Neural cell (in vitro differentiated cells): ENCODE measurements around the gene MMP3. TPM values are rescaled to one million over a fixed set of nuclear protein-coding genes. Genes with fewer than 3 reads are reported as not detected.

Source experiments
- H2AFZ ChIP-seq: fragments of 200-600, 300-800 bp; sonication (generic), shearing (Covaris generic); 2 replicates; pipeline ENCODE4 v1.6.0; 2014; ENCODE audit warnings: low read depth, mild to moderate bottlenecking, antibody characterized with exemption, low read length, moderate library complexity
- H3F3A ChIP-seq: fragments of 200-600 bp; shearing (Covaris generic); 2 replicates; pipeline ENCODE4 v1.6.1; 2016; ENCODE audit warnings: mild to moderate bottlenecking, moderate library complexity, mixed read lengths, antibody characterized with exemption, low read length; ENCODE audit not compliant: insufficient read depth, poor library complexity, severe bottlenecking
- H3K27ac ChIP-seq: fragments of 200-600, 300-800 bp; sonication (generic), shearing (Covaris generic); 2 replicates; pipeline ENCODE4 v1.5.1; 2014; ENCODE audit warnings: mild to moderate bottlenecking, low read length, moderate library complexity
- H3K27me3 ChIP-seq: fragments of 300-800, 200-600 bp; sonication (generic), shearing (Covaris generic); 2 replicates; pipeline ENCODE4 v1.6.0; 2014; ENCODE audit warnings: mild to moderate bottlenecking, low read depth, low read length, moderate library complexity; ENCODE audit not compliant: insufficient read depth
- H3K36me3 ChIP-seq: fragments of 300-800, 200-600 bp; sonication (generic), shearing (Covaris generic); 2 replicates; pipeline ENCODE4 v1.5.1; 2014; ENCODE audit warnings: mild to moderate bottlenecking, antibody characterized with exemption, low read length, moderate library complexity; ENCODE audit not compliant: insufficient read depth
- H3K4me2 ChIP-seq: fragments of 300-800, 200-600 bp; sonication (generic), shearing (Covaris generic); 2 replicates; pipeline ENCODE4 v1.6.0; 2014; ENCODE audit warnings: mild to moderate bottlenecking, low read length
- H3K4me3 ChIP-seq: fragments of 300-800, 200-600 bp; sonication (generic), shearing (Covaris generic); 2 replicates; pipeline ENCODE4 v1.5.1; 2014; ENCODE audit warnings: mild to moderate bottlenecking, low read length, moderate library complexity
- H3K79me2 ChIP-seq: fragments of 200-600 bp; shearing (Covaris generic); replicated peaks from 2 replicates; pipeline ENCODE4 v1.6.0; 2014; ENCODE audit warnings: mild to moderate bottlenecking, low read length, moderate library complexity; ENCODE audit not compliant: insufficient read depth
- H3K9ac ChIP-seq: fragments of 300-800, 200-600 bp; sonication (generic), shearing (Covaris generic); 2 replicates; pipeline ENCODE4 v1.6.1; 2016; ENCODE audit warnings: mild to moderate bottlenecking, low read length, mixed read lengths
- H3K9me2 ChIP-seq: fragments of 200-600 bp; shearing (Covaris generic); 2 replicates; pipeline ENCODE4 v1.6.1; 2016; ENCODE audit warnings: mild to moderate bottlenecking, low read length, mixed read lengths; ENCODE audit not compliant: insufficient read depth
- H3K9me3 ChIP-seq: fragments of 200-600, 300-800 bp; sonication (generic), shearing (Covaris generic); 2 replicates; pipeline ENCODE4 v1.6.1; 2016; ENCODE audit warnings: mild to moderate bottlenecking, mixed run types, low read length, moderate library complexity, mixed read lengths
- H4K20me1 ChIP-seq: fragments of 200-600 bp; shearing (Covaris generic); 2 replicates; pipeline ENCODE4 v1.6.1; 2016; ENCODE audit warnings: mild to moderate bottlenecking, mixed run types; ENCODE audit not compliant: insufficient read depth
- EP300 ChIP-seq: fragments of 450-650 bp; conservative IDR thresholded peaks from 2 replicates; pipeline ENCODE4 v1.6.1; 2014; ENCODE audit warnings: antibody characterized with exemption, mild to moderate bottlenecking, moderate library complexity; ENCODE audit not compliant: poor library complexity, severe bottlenecking
- EZH2 ChIP-seq: fragments of 200-600, 300-800 bp; shearing (Covaris generic), sonication (generic); IDR thresholded peaks from 2 replicates; pipeline ENCODE4 v1.6.1; 2014; ENCODE audit warnings: antibody characterized with exemption, low read length, borderline replicate concordance, mild to moderate bottlenecking; ENCODE audit not compliant: insufficient read depth, poor library complexity, severe bottlenecking
- MXI1 ChIP-seq: fragments of 450-650 bp; conservative IDR thresholded peaks from 2 replicates; pipeline ENCODE4 v1.6.1; 2014; ENCODE audit warnings: antibody characterized with exemption, mild to moderate bottlenecking; ENCODE audit not compliant: poor library complexity, severe bottlenecking
- POLR2AphosphoS5 ChIP-seq: IDR thresholded peaks from 2 replicates; pipeline ENCODE4 v1.6.1; 2012
- RAD21 ChIP-seq: fragments of 450-650 bp; conservative IDR thresholded peaks from 2 replicates; pipeline ENCODE4 v1.6.1; 2014; ENCODE audit warnings: antibody characterized with exemption, mild to moderate bottlenecking, moderate library complexity
- SMC3 ChIP-seq: fragments of 450-650 bp; conservative IDR thresholded peaks from 2 replicates; pipeline ENCODE4 v1.6.1; 2014; ENCODE audit warnings: antibody characterized with exemption, mild to moderate bottlenecking, moderate library complexity; ENCODE audit not compliant: poor library complexity
- TAF1 ChIP-seq: IDR thresholded peaks from 2 replicates; pipeline ENCODE4 v1.6.1; 2012; ENCODE audit warnings: low read depth
- polyA plus RNA-seq: library from polyadenylated mRNA; depleted of rRNA; stranded (reverse); fragments of >200 nt; gene quantifications from 2 replicates; pipeline ENCODE4 v1.2.3, GENCODE V29; 2014
- TF ChIP-seq, protein P1 (sequence below): fragments of 450-650 bp; IDR thresholded peaks from 2 replicates; pipeline ENCODE4 v1.5.1; 2014; ENCODE audit warnings: antibody characterized with exemption, mild to moderate bottlenecking, moderate library complexity; ENCODE audit not compliant: poor library complexity, severe bottlenecking
- TF ChIP-seq, protein P2 (sequence below): IDR thresholded peaks from 2 replicates; pipeline ENCODE4 v1.6.1; 2012; ENCODE audit warnings: borderline replicate concordance

Gene MMP3
- polyA plus RNA-seq, 1 donor from 2014 or later: not detected

DNA sequence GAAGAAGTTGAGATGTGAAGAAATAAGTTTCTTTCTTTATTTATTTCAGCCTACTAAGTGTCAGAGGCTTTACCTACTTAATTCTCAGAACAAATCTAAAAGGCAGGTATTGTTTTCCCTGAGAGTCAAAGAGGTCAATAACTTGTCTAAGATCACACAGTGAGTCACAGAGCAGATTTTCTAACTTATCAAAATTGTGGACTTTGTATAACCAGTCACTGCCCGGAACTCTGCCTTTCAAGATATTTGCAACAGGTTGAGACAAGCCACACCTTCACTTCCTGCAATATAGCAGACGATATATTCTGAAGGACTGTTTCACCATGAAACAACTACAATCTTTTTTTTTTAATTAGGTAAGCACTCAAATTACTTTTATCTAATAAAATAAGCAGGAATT is 10.5 kb upstream of the MMP3 start:
- H3K27ac ChIP-seq: no peak overlapping the region
- TF ChIP-seq RAD21 (no peak), SMC3 (no peak), POLR2AphosphoS5 (no peak), EZH2 (no peak), EP300 (no peak), MXI1 (no peak), TAF1 (no peak)
- TF ChIP-seq, protein P1, sequence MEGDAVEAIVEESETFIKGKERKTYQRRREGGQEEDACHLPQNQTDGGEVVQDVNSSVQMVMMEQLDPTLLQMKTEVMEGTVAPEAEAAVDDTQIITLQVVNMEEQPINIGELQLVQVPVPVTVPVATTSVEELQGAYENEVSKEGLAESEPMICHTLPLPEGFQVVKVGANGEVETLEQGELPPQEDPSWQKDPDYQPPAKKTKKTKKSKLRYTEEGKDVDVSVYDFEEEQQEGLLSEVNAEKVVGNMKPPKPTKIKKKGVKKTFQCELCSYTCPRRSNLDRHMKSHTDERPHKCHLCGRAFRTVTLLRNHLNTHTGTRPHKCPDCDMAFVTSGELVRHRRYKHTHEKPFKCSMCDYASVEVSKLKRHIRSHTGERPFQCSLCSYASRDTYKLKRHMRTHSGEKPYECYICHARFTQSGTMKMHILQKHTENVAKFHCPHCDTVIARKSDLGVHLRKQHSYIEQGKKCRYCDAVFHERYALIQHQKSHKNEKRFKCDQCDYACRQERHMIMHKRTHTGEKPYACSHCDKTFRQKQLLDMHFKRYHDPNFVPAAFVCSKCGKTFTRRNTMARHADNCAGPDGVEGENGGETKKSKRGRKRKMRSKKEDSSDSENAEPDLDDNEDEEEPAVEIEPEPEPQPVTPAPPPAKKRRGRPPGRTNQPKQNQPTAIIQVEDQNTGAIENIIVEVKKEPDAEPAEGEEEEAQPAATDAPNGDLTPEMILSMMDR: no peak
- TF ChIP-seq, protein P2, sequence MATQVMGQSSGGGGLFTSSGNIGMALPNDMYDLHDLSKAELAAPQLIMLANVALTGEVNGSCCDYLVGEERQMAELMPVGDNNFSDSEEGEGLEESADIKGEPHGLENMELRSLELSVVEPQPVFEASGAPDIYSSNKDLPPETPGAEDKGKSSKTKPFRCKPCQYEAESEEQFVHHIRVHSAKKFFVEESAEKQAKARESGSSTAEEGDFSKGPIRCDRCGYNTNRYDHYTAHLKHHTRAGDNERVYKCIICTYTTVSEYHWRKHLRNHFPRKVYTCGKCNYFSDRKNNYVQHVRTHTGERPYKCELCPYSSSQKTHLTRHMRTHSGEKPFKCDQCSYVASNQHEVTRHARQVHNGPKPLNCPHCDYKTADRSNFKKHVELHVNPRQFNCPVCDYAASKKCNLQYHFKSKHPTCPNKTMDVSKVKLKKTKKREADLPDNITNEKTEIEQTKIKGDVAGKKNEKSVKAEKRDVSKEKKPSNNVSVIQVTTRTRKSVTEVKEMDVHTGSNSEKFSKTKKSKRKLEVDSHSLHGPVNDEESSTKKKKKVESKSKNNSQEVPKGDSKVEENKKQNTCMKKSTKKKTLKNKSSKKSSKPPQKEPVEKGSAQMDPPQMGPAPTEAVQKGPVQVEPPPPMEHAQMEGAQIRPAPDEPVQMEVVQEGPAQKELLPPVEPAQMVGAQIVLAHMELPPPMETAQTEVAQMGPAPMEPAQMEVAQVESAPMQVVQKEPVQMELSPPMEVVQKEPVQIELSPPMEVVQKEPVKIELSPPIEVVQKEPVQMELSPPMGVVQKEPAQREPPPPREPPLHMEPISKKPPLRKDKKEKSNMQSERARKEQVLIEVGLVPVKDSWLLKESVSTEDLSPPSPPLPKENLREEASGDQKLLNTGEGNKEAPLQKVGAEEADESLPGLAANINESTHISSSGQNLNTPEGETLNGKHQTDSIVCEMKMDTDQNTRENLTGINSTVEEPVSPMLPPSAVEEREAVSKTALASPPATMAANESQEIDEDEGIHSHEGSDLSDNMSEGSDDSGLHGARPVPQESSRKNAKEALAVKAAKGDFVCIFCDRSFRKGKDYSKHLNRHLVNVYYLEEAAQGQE: no peak
- H3K4me2 ChIP-seq: no peak overlapping the region

DNA sequence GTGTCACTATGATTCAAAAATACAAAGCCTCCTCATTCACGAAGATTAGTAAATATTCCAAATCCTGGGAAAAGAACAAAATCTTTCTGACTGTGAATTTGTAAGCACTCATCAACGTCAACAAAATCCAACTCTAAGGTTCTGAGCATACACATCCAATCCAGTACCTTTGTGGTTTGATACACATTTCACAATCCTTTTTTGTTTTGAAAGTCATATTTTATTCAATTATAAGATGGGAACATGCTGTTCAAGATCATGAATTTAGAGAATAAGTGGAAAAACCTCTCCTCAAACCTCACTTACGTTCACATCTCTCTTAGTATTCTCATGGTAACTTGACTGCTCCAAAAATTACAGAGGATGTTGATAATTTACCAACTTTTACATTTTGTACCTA is 9.6 kb upstream of the MMP3 start:
- Histone ChIP-seq H3K27ac (no peak overlapping the region), H3K4me3 (no peak overlapping the region), H2AFZ (no peak overlapping the region), H3K36me3 (no peaks in the 10 kb centered on the region), H4K20me1 (no peaks in the 10 kb centered on the region), H3F3A (no peaks in the 10 kb centered on the region), H3K4me2 (no peak overlapping the region), H3K79me2 (no peaks in the 10 kb centered on the region), H3K9ac (no peak overlapping the region), H3K27me3 (no peaks in the 10 kb centered on the region), H3K9me3 (no peaks in the 10 kb centered on the region), H3K9me2 (no peaks in the 10 kb centered on the region)
- TF ChIP-seq TAF1 (no peak), EZH2 (no peak), POLR2AphosphoS5 (no peak)

More for the DNA sequence above, 10.5 kb upstream of the MMP3 start:
- no peaks in the 10 kb centered on the region for H3F3A ChIP-seq
- H3K9me3 ChIP-seq: no peaks in the 10 kb centered on the region
- H3K9ac ChIP-seq: no peak overlapping the region
- H4K20me1 ChIP-seq: no peaks in the 10 kb centered on the region
- H3K4me3 ChIP-seq: no peak overlapping the region
- no peak overlapping the region for H2AFZ ChIP-seq
- no peaks in the 10 kb centered on the region for H3K9me2 ChIP-seq
- no peaks in the 10 kb centered on the region for H3K27me3 ChIP-seq
- no peaks in the 10 kb centered on the region for H3K79me2 ChIP-seq
- H3K36me3 ChIP-seq: no peaks in the 10 kb centered on the region
